CD8-positive, alpha-beta memory T cell (primary cell): Measurements from ENCODE around the gene XG. TPM values are rescaled to one million over a fixed set of nuclear protein-coding genes. Genes with fewer than 3 reads are reported as not detected.
"Not testable (repeated sequence)": the region's sequence is repeated elsewhere in the genome, so short reads cannot be mapped to it uniquely, and the experiment has no call there.

Experiments
- CTCF ChIA-PET: fragments of 350-600 bp; sonication (Branson Sonifier 250); formaldehyde crosslinking; loops from one replicate; lab custom pipeline; 2021; ENCODE audit warnings: antibody characterized with exemption; lab: Charles Lee
- POLR2A ChIA-PET: fragments of 350-600 bp; sonication (Branson Sonifier 250); formaldehyde crosslinking; loops from one replicate; lab custom pipeline; 2021; ENCODE audit warnings: antibody characterized with exemption; lab: Charles Lee
- DNase-seq, 5 donors: peaks; one replicate each; pipeline versions ENCODE4 v3.0.0 to v3.0.0-alpha.2; 2020 to 2022; ENCODE audit warnings: mixed read lengths in 1 of 5
- H3K27ac ChIP-seq: one replicate; pipeline ENCODE4 v1.7.0; 2013; ENCODE audit warnings: low read depth, mild to moderate bottlenecking, low read length, moderate library complexity
- H3K27me3 ChIP-seq: 2 replicates; pipeline ENCODE4 v1.7.0; 2013; ENCODE audit warnings: low read length, mild to moderate bottlenecking; ENCODE audit not compliant: insufficient read depth, poor library complexity, severe bottlenecking
- H3K36me3 ChIP-seq: 2 replicates; pipeline ENCODE4 v1.7.0; 2013; ENCODE audit warnings: mild to moderate bottlenecking, low read length, moderate library complexity; ENCODE audit not compliant: insufficient read depth
- H3K4me1 ChIP-seq: 2 replicates; pipeline ENCODE4 v1.7.0; 2013; ENCODE audit warnings: mild to moderate bottlenecking, low read length, moderate library complexity; ENCODE audit not compliant: insufficient read depth
- H3K4me3 ChIP-seq: 2 replicates; pipeline ENCODE4 v1.7.0; 2013; ENCODE audit warnings: mild to moderate bottlenecking, low read length
- H3K9me3 ChIP-seq: 2 replicates; pipeline ENCODE4 v1.7.0; 2013; ENCODE audit warnings: mild to moderate bottlenecking, low read length
- H3K27ac Mint-ChIP-seq, 8 donors: one replicate each; pipeline ENCODE4 v1.8.0; 2020 to 2021; ENCODE audit warnings: mixed read lengths in 8 of 8, mild to moderate bottlenecking in 6 of 8, inconsistent platforms in 3 of 8, moderate library complexity in 3 of 8
- H3K27me3 Mint-ChIP-seq, 2 donors: one replicate each; pipeline ENCODE4 v1.8.0; 2020 to 2021; ENCODE audit warnings: mixed read lengths in 2 of 2, mild to moderate bottlenecking in 1 of 2, moderate library complexity in 1 of 2
- H3K36me3 Mint-ChIP-seq, 3 donors: one replicate each; pipeline ENCODE4 v1.8.0; 2020 to 2021; ENCODE audit warnings: mixed read lengths in 3 of 3, inconsistent platforms in 1 of 3, mild to moderate bottlenecking in 1 of 3
- H3K4me1 Mint-ChIP-seq, 3 donors: one replicate each; pipeline ENCODE4 v1.8.0; 2020 to 2021; ENCODE audit warnings: mixed read lengths in 3 of 3, inconsistent platforms in 1 of 3, mild to moderate bottlenecking in 1 of 3
- H3K4me3 Mint-ChIP-seq, 7 donors: one replicate each; pipeline ENCODE4 v1.8.0; 2020 to 2021; ENCODE audit warnings: mixed read lengths in 7 of 7, mild to moderate bottlenecking in 6 of 7, moderate library complexity in 4 of 7, inconsistent platforms in 2 of 7
- H3K9me3 Mint-ChIP-seq, 5 donors: one replicate each; pipeline ENCODE4 v1.8.0; 2020 to 2022; ENCODE audit warnings: mixed read lengths in 5 of 5, mild to moderate bottlenecking in 3 of 5, moderate library complexity in 2 of 5, inconsistent platforms in 1 of 5
- polyA plus RNA-seq: library from polyadenylated mRNA; unstranded; fragments of 300-500 nt; fragmentation: Illumina TruSeq; gene quantifications from one replicate; pipeline ENCODE4 v1.2.3, GENCODE V29; 2021
- total RNA-seq, 2 experiments: library from RNA; stranded (reverse); gene quantifications; one replicate each; pipeline ENCODE4 v1.2.3, GENCODE V29; 2021

The XG gene
- total and polyA plus RNA-seq, 3 experiments from 2014 or later, result not detected

- no peak overlapping the region for H3K4me3 Mint-ChIP-seq
- H3K27me3 Mint-ChIP-seq, result no peaks in the 10 kb centered on the region
- H3K4me1 Mint-ChIP-seq, result peaks cover 0 to 9% (median 0%) of the 10 kb centered on the region in 3 donors
- no peak overlapping the region for H3K4me3 ChIP-seq
- H3K4me1 ChIP-seq, result no peaks in the 10 kb centered on the region
- H3K27me3 ChIP-seq, result no peaks in the 10 kb centered on the region
- H3K36me3 Mint-ChIP-seq, result peaks cover 11 to 65% (median 21%) of the 10 kb centered on the region in 3 donors
- POLR2A ChIA-PET, result no interaction called here
- no peak overlapping the region for H3K27ac ChIP-seq
- H3K9me3 ChIP-seq, result no peaks in the 10 kb centered on the region
- CTCF ChIA-PET, result no interaction called here
- H3K27ac Mint-ChIP-seq, result peak overlapping the region in 1 of 8 donors; percentile 11
- H3K9me3 Mint-ChIP-seq, result peaks cover 0 to 1% (median 0%) of the 10 kb centered on the region in 5 donors
- peaks cover 17% of the 10 kb centered on the region for H3K36me3 ChIP-seq
- DNase-seq, result no peak
Observed at GRCh38 chrX:2740672-2741071, 11.2 kb upstream of the XG start.

GRCh38 chrX:2741386-2741785 lies 10.5 kb upstream of the XG start:
- Mint-ChIP-seq H3K4me1 (peaks cover 0 to 16% (median 2%) of the 10 kb centered on the region in 3 donors), H3K27ac (peak overlapping the region in 1 of 8 donors; percentile 19), H3K4me3 (no peak overlapping the region), H3K27me3 (no peaks in the 10 kb centered on the region), H3K9me3 (peaks cover 0 to 1% (median 0%) of the 10 kb centered on the region in 5 donors), H3K36me3 (peaks cover 11 to 59% (median 21%) of the 10 kb centered on the region in 3 donors)
- no peaks in the 10 kb centered on the region for H3K9me3 ChIP-seq
- ChIA-PET POLR2A (no interaction called here), CTCF (no interaction called here)
- H3K4me3 ChIP-seq, result no peak overlapping the region
- DNase-seq, result no peak
- H3K27me3 ChIP-seq, result no peaks in the 10 kb centered on the region
- peaks cover 17% of the 10 kb centered on the region for H3K36me3 ChIP-seq
- no peaks in the 10 kb centered on the region for H3K4me1 ChIP-seq
- H3K27ac ChIP-seq, result no peak overlapping the region

- CTCF ChIA-PET, H3K36me3 ChIP-seq, H3K27me3 ChIP-seq, H3K27me3 Mint-ChIP-seq, H3K4me3 Mint-ChIP-seq, H3K9me3 Mint-ChIP-seq, H3K27ac ChIP-seq, H3K4me1 ChIP-seq, POLR2A ChIA-PET, H3K4me3 ChIP-seq, H3K9me3 ChIP-seq, DNase-seq: not testable (repeated sequence)
- Mint-ChIP-seq H3K27ac (peak overlapping the region in 1 of 8 donors; percentile 48), H3K4me1 (peaks cover 0 to 12% (median 2%) of the 10 kb centered on the region in 3 donors), H3K36me3 (peaks cover 5 to 26% (median 10%) of the 10 kb centered on the region in 3 donors)
Observed at GRCh38 chrX:2746250-2746649, 5.6 kb upstream of the XG start.

GRCh38 chrX:2748171-2748814 lies 3.5 kb upstream of the XG start:
- Mint-ChIP-seq H3K27ac (peak overlapping the region in 1 of 8 donors; percentile 59), H3K36me3 (peaks cover 0 to 8% (median 0%) of the 10 kb centered on the region in 3 donors), H3K4me3 (no peak overlapping the region), H3K9me3 (no peaks in the 10 kb centered on the region), H3K4me1 (peaks cover 0 to 8% (median 2%) of the 10 kb centered on the region in 3 donors), H3K27me3 (no peaks in the 10 kb centered on the region)
- H3K36me3 ChIP-seq, result no peaks in the 10 kb centered on the region
- no peaks in the 10 kb centered on the region for H3K27me3 ChIP-seq
- H3K4me1 ChIP-seq, result no peaks in the 10 kb centered on the region
- CTCF ChIA-PET, result no interaction called here
- POLR2A ChIA-PET, result no interaction called here
- no peak overlapping the region for H3K4me3 ChIP-seq
- no peak for DNase-seq
- no peak overlapping the region for H3K27ac ChIP-seq
- H3K9me3 ChIP-seq, result no peaks in the 10 kb centered on the region

GRCh38 chrX:2748815-2749188 lies 3.0 kb upstream of the XG start:
- no peaks in the 10 kb centered on the region for H3K4me1 ChIP-seq
- no peaks in the 10 kb centered on the region for H3K9me3 Mint-ChIP-seq
- H3K27ac Mint-ChIP-seq, result no peak overlapping the region
- H3K27me3 Mint-ChIP-seq, result no peaks in the 10 kb centered on the region
- POLR2A ChIA-PET, result no interaction called here
- H3K27ac ChIP-seq, result no peak overlapping the region
- H3K27me3 ChIP-seq, result no peaks in the 10 kb centered on the region
- peaks cover 0 to 8% (median 2%) of the 10 kb centered on the region in 3 donors for H3K4me1 Mint-ChIP-seq
- no peak for DNase-seq
- CTCF ChIA-PET, result no interaction called here
- H3K4me3 ChIP-seq, result no peak overlapping the region
- H3K4me3 Mint-ChIP-seq, result no peak overlapping the region
- no peaks in the 10 kb centered on the region for H3K9me3 ChIP-seq
- peaks cover 0 to 3% (median 0%) of the 10 kb centered on the region in 3 donors for H3K36me3 Mint-ChIP-seq
- no peaks in the 10 kb centered on the region for H3K36me3 ChIP-seq

GRCh38 chrX:2751291-2751690 lies 549 bp upstream of the XG start:
- Mint-ChIP-seq H3K9me3 (no peaks in the 10 kb centered on the region), H3K4me1 (peaks cover 0 to 2% (median 0%) of the 10 kb centered on the region in 3 donors)
- CTCF ChIA-PET, result no interaction called here

GRCh38 chrX:2752441-2752840 lies 601 bp downstream of the XG start:
- H3K27ac Mint-ChIP-seq, POLR2A ChIA-PET, H3K4me1 Mint-ChIP-seq, H3K9me3 ChIP-seq, H3K4me3 ChIP-seq, H3K36me3 ChIP-seq, H3K27ac ChIP-seq, CTCF ChIA-PET, H3K4me1 ChIP-seq, H3K9me3 Mint-ChIP-seq, H3K36me3 Mint-ChIP-seq, H3K4me3 Mint-ChIP-seq, DNase-seq, H3K27me3 ChIP-seq: not testable (repeated sequence)
- peaks cover 5 to 12% of the 10 kb centered on the region in 2 donors for H3K27me3 Mint-ChIP-seq

More at GRCh38 chrX:2751291-2751690, 549 bp upstream of the XG start:
- Histone ChIP-seq H3K4me1 (no peaks in the 10 kb centered on the region), H3K36me3 (no peaks in the 10 kb centered on the region), H3K9me3 (no peaks in the 10 kb centered on the region), H3K27me3 (no peaks in the 10 kb centered on the region), H3K27ac (no peak overlapping the region), H3K4me3 (no peak overlapping the region)
- POLR2A ChIA-PET, result no interaction called here
- Mint-ChIP-seq H3K36me3 (no peaks in the 10 kb centered on the region), H3K4me3 (no peak overlapping the region), H3K27ac (peak overlapping the region in 1 of 8 donors; percentile 63), H3K27me3 (peaks cover 0 to 3% of the 10 kb centered on the region in 2 donors)
- no peak for DNase-seq

GRCh38 chrX:2755163-2755715 lies 3.4 kb downstream of the XG start:
- CTCF ChIA-PET, POLR2A ChIA-PET, DNase-seq, H3K4me1 ChIP-seq, H3K27ac ChIP-seq, H3K4me3 ChIP-seq, H3K4me1 Mint-ChIP-seq, H3K36me3 Mint-ChIP-seq, H3K27ac Mint-ChIP-seq, H3K9me3 Mint-ChIP-seq, H3K4me3 Mint-ChIP-seq, H3K27me3 ChIP-seq, H3K9me3 ChIP-seq, H3K36me3 ChIP-seq: not testable (repeated sequence)
- H3K27me3 Mint-ChIP-seq, result peaks cover 15 to 16% of the 10 kb centered on the region in 2 donors
